Psoas muscle (tissue), 8 donors: ENCODE measurements around the gene DNM3. TPM values are rescaled to one million over a fixed set of nuclear protein-coding genes. Genes with fewer than 3 reads are reported as not detected.

Experiments
- ATAC-seq, 4 donors: fragments of 200-7000 bp; cut with Tn5 transposase; one replicate each; pipeline ENCODE4 v1.9.1; 2020; ENCODE audit warnings: moderate library complexity in 3 of 4, mild to moderate bottlenecking in 2 of 4
- DNase-seq, 2 donors: peaks; one replicate each; pipeline ENCODE4 v3.0.0-alpha.2; 2020
- H3K27ac ChIP-seq: fragments of 200-600 bp; one replicate; pipeline ENCODE4 v1.8.0; 2022
- H3K27me3 ChIP-seq, 3 donors: fragments of 200-600 bp in 1 of 3; one replicate each; pipeline versions ENCODE4 v1.6.1 to v1.8.0; 2013 to 2022; ENCODE audit warnings: low read length in 2 of 3, mild to moderate bottlenecking in 2 of 3, moderate library complexity in 1 of 3; ENCODE audit not compliant: insufficient read depth in 3 of 3
- H3K36me3 ChIP-seq, 2 donors: fragments of 200-600 bp in 1 of 2; one replicate each; pipeline versions ENCODE4 v1.6.1 to v1.8.0; 2013 to 2022; ENCODE audit warnings: low read depth in 1 of 2, mild to moderate bottlenecking in 1 of 2, moderate library complexity in 1 of 2; ENCODE audit not compliant: insufficient read depth in 1 of 2
- H3K4me1 ChIP-seq: fragments of 200-600 bp; one replicate; pipeline ENCODE4 v1.8.0; 2022
- H3K4me3 ChIP-seq: fragments of 200-600 bp; one replicate; pipeline ENCODE4 v1.8.0; 2022; ENCODE audit warnings: mild to moderate bottlenecking
- H3K9me3 ChIP-seq: fragments of 200-600 bp; one replicate; pipeline ENCODE4 v1.8.0; 2022
- CTCF ChIP-seq: fragments of 200-600 bp; IDR thresholded peaks from one replicate; pipeline ENCODE4 v1.8.0; 2022; ENCODE audit warnings: antibody characterized with exemption
- WGBS, 3 donors: extraction: QIAGEN DNeasy Blood & Tissue Kit; methylation state at CpG; one replicate each; pipeline versions ENCODE4 v1.1.6 to v1.1.7; 2013; 5-methylcytosine and 5-hydroxymethylcytosine counted together
- intact Hi-C, 2 donors: fragments of 100-400 bp; cut with DNase I; formaldehyde crosslinking; loops; one replicate each; pipeline versions ENCODE4 v1.11.0 to v1.14.2; 2022
- polyA plus RNA-seq, 3 donors: library from polyadenylated mRNA; stranded (reverse); fragments of 200-250 nt; gene quantifications; one replicate each; pipeline ENCODE4 v1.2.3, GENCODE V29; 2013
- total RNA-seq, 4 donors: library from RNA; stranded (reverse); fragmentation: NEBNext Ultra II Directional in 2 of 4; extraction: Animal tissue kit (Norgen Biotek cat#: 25700) in 2 of 4; gene quantifications; one replicate each; pipeline versions ENCODE4 v1.2.1 to v1.2.4, GENCODE V29; 2021 to 2023
- donor health status: healthy with polysubstance abuse.
- donor health status: DM: no; HTN: no; CAD: no; lungs with moderate emphysema.
- donor health status: Bipolar disorder and iron deficiency.
- donor health status: healthy.
- donor health status: DM: yes; HTN: yes; CAD: no.
- donor health status: DM: no; HTN: no; CAD: no.
- donor health status: DM: no; HTN: no; CAD: no.
- donor health status: DM: yes; HTN: yes; CAD: no.

Gene DNM3
- total and polyA plus RNA-seq, 7 donors: 0.31 to 1.0 (median 0.77) TPM

- ATAC-seq: no peak
- Histone ChIP-seq H3K9me3 (no peaks in the 10 kb centered on the region), H3K4me1 (no peaks in the 10 kb centered on the region), H3K36me3 (no peaks in the 10 kb centered on the region), H3K4me3 (no peak overlapping the region), H3K27me3 (no peaks in the 10 kb centered on the region), H3K27ac (no peak overlapping the region)
- no peak for DNase-seq
- 89 to 97% (median 90%) methylated on average over 1 of the region's 1 CpG for WGBS, 3 donors
- no peak for TF ChIP-seq CTCF
- intact Hi-C loops: no loop called here
Measured at GRCh38 chr1:172384656-172385055, 543.4 kb downstream of the DNM3 start.

GRCh38 chr1:172386046-172386445 lies 544.7 kb downstream of the DNM3 start:
- Histone ChIP-seq H3K36me3 (no peaks in the 10 kb centered on the region), H3K4me3 (no peak overlapping the region), H3K4me1 (no peaks in the 10 kb centered on the region), H3K27me3 (no peaks in the 10 kb centered on the region), H3K27ac (no peak overlapping the region), H3K9me3 (no peaks in the 10 kb centered on the region)
- DNase-seq (no peak), ATAC-seq (no peak)
- intact Hi-C loops: no loop called here
- 93 to 100% (median 99%) methylated on average over 2 of the region's 2 CpGs for WGBS, 3 donors
- TF ChIP-seq CTCF: no peak

GRCh38 chr1:172388490-172388889 lies 547.2 kb downstream of the DNM3 start:
- Histone ChIP-seq H3K9me3 (no peaks in the 10 kb centered on the region), H3K27ac (no peak overlapping the region), H3K4me1 (no peaks in the 10 kb centered on the region), H3K27me3 (no peaks in the 10 kb centered on the region), H3K36me3 (no peaks in the 10 kb centered on the region), H3K4me3 (no peak overlapping the region)
- no peak for TF ChIP-seq CTCF
- ATAC-seq: no peak
- peak in 1 of 2 donors; percentile 33 for DNase-seq
- 95 to 97% (median 97%) methylated on average over 8 of the region's 8 CpGs for WGBS, 3 donors
- intact Hi-C loops: no loop called here

- no peak for ATAC-seq
- Histone ChIP-seq H3K36me3 (no peaks in the 10 kb centered on the region), H3K27me3 (no peaks in the 10 kb centered on the region), H3K4me1 (no peaks in the 10 kb centered on the region), H3K4me3 (no peak overlapping the region), H3K27ac (peak overlapping the region; percentile 40), H3K9me3 (no peaks in the 10 kb centered on the region)
- no peak for TF ChIP-seq CTCF
- DNase-seq: no peak
- intact Hi-C loops: no loop called here
- 30 to 57% (median 40%) methylated on average over 3 of the region's 3 CpGs for WGBS, 3 donors
Measured at GRCh38 chr1:172390301-172390682, 549.0 kb downstream of the DNM3 start.
